ENCODE data around the gene TEP1.

The TEP1 gene

DNA sequence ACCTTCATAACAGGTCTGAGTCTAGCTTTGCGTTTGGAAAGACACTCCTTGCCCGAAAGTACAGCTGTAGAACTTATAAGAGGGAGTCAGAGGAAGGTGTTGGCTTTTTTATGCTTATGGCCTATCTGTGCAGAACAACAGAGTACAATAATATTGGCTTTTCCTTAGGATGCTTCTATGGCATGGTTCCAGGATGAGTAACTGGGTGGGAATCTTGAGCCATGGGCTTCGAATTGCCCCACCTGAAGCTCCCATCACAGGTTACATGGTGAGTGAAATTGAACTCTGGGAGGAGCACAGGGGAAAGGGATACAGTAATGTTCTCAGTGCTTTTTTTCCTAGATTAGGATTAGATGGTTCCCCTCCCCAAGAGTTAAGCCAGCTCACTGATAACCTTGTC is 56.9 kb downstream of the TEP1 start:
- in situ Hi-C loops (cut with HindIII; ENCODE audit: low pct_ligation_motif_present, low sequenced_read_pairs): no loop called here
- Histone ChIP-seq H3K4me3 (ENCODE audit: low read depth, low read length) (no peak overlapping the region), H3K27ac (no peak overlapping the region), H3K27me3 (replicated peaks) (no peaks in the 10 kb centered on the region), H3K36me3 (replicated peaks) (peaks cover 55% of the 10 kb centered on the region)
- DNase-seq: no peak
- TF ChIP-seq, protein P1, sequence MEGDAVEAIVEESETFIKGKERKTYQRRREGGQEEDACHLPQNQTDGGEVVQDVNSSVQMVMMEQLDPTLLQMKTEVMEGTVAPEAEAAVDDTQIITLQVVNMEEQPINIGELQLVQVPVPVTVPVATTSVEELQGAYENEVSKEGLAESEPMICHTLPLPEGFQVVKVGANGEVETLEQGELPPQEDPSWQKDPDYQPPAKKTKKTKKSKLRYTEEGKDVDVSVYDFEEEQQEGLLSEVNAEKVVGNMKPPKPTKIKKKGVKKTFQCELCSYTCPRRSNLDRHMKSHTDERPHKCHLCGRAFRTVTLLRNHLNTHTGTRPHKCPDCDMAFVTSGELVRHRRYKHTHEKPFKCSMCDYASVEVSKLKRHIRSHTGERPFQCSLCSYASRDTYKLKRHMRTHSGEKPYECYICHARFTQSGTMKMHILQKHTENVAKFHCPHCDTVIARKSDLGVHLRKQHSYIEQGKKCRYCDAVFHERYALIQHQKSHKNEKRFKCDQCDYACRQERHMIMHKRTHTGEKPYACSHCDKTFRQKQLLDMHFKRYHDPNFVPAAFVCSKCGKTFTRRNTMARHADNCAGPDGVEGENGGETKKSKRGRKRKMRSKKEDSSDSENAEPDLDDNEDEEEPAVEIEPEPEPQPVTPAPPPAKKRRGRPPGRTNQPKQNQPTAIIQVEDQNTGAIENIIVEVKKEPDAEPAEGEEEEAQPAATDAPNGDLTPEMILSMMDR (IDR thresholded peaks at IDR 0.05; ENCODE audit: low read depth, low read length, missing control alignments): no peak

DNA sequence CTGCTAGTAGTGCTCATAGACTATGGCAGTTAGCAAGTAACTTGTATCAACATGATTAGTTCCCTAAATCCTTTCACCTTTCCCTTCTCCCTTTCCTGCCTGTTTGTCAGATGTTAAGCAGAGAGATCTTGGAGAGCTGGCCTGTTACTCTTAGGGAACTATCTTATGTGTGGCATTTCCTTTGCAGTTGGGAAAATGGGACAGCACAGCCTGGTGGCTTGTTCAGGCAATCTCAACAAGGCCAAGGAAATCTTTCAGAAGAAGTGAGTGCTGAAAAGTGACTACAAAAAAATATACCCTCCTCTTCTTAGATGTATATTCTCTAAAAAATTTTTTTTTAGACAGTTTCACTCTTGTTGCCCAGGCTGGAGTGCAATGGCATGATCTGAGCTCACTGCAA is 62.4 kb downstream of the TEP1 start:
- Histone ChIP-seq H3K36me3 (replicated peaks) (peaks cover 32% of the 10 kb centered on the region), H3K4me3 (ENCODE audit: low read depth, low read length) (no peak overlapping the region), H3K27me3 (replicated peaks) (no peaks in the 10 kb centered on the region), H3K27ac (no peak overlapping the region)
- in situ Hi-C loops (cut with HindIII; ENCODE audit: low pct_ligation_motif_present, low sequenced_read_pairs): no loop called here
- no peak for DNase-seq
- TF ChIP-seq, protein P1 (IDR thresholded peaks at IDR 0.05; ENCODE audit: low read depth, low read length, missing control alignments): peak; percentile 49

DNA sequence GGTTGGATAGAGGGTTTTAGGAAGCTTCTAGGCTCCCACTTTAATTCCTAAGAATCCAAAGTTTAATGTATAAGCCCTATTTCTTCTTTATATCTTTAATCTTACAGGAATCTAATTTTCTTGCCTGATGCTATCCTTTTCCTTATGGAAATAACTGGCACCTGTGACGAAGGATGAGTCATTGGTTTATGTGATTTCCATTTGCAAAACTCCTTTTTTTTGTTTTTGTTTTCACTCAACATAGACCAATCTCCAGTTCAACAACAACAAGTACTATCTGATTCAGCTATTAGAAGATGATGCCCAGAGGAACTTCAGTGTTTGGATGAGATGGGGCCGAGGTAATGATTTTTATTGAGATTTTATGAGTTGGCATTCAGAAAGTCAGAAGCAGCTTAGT is 63.0 kb downstream of the TEP1 start:
- TF ChIP-seq, protein P1 (IDR thresholded peaks at IDR 0.05; ENCODE audit: low read depth, low read length, missing control alignments): no peak
- no peak for DNase-seq
- Histone ChIP-seq H3K36me3 (replicated peaks) (peaks cover 30% of the 10 kb centered on the region), H3K27ac (no peak overlapping the region), H3K27me3 (replicated peaks) (no peaks in the 10 kb centered on the region), H3K4me3 (ENCODE audit: low read depth, low read length) (no peak overlapping the region)
- in situ Hi-C loops (cut with HindIII; ENCODE audit: low pct_ligation_motif_present, low sequenced_read_pairs): no loop called here

DNA sequence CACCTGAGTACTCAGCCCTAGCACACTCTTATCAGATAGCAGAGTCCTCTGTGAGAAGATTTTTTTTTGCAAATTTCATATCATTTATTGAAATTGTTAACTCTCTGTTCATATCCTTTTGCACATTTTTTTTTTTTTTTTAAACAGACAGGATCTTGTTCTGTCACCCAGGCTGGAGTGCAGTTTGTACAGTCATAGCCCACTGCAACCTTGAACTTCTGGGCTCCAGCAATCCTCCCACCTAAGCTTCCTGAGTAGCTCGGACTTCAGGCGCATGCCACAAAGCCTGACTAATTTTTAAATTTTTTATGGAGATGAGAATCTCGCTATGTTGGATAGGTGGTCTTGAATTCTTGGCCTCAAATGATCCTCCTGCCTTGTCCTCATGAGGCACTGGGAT is 65.6 kb downstream of the TEP1 start:
- in situ Hi-C loops (cut with HindIII; ENCODE audit: low pct_ligation_motif_present, low sequenced_read_pairs): no loop called here
- peaks cover 13% of the 10 kb centered on the region for H3K36me3 ChIP-seq (replicated peaks)
- no peak for DNase-seq
- H3K4me3 ChIP-seq (ENCODE audit: low read depth, low read length): no peak overlapping the region
- no peak overlapping the region for H3K27ac ChIP-seq
- H3K27me3 ChIP-seq (replicated peaks): no peaks in the 10 kb centered on the region
- TF ChIP-seq, protein P1 (IDR thresholded peaks at IDR 0.05; ENCODE audit: low read depth, low read length, missing control alignments): no peak

DNA sequence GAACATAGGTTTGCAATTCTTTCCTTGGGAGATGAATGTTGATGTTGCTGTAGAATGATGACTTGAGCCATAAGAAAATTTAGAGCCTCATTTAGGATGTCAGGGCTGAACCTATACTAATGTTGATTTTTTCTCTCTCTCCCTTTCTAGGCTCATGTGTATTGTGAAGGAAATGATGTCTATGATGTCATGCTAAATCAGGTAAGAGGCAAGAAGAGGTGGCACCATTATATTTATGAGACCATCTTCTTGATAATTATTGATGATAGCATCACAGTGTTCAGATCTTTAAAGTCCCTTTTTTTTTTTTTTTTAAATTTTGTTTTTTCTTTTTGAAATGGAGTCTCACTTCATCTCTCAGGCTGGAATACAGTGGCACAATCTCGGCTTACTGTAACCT is 66.6 kb downstream of the TEP1 start:
- in situ Hi-C loops (cut with HindIII; ENCODE audit: low pct_ligation_motif_present, low sequenced_read_pairs): no loop called here
- DNase-seq: no peak
- Histone ChIP-seq H3K27ac (no peak overlapping the region), H3K4me3 (ENCODE audit: low read depth, low read length) (no peak overlapping the region), H3K36me3 (replicated peaks) (peaks cover 6% of the 10 kb centered on the region), H3K27me3 (replicated peaks) (no peaks in the 10 kb centered on the region)
- TF ChIP-seq, protein P1 (IDR thresholded peaks at IDR 0.05; ENCODE audit: low read depth, low read length, missing control alignments): no peak

DNA sequence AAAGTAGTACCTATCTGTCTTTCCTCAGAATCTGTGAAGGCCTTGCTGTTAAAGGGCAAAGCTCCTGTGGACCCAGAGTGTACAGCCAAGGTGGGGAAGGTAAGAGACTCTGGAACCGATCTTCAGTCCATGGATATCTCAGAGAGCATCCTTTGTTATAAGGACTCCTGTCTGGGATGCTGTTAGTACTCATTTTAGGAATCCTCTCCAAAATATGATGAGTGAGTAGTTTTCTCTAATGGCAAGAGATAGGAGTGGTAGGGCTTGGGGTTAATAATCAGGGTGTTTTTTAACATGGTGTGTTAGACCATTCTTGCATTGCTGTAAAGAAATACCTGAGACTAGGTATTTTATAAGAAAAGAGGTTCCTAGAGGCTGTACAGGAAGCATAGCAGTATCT is 67.9 kb downstream of the TEP1 start:
- in situ Hi-C loops (cut with HindIII; ENCODE audit: low pct_ligation_motif_present, low sequenced_read_pairs): no loop called here
- TF ChIP-seq, protein P1 (IDR thresholded peaks at IDR 0.05; ENCODE audit: low read depth, low read length, missing control alignments): no peak
- Histone ChIP-seq H3K4me3 (ENCODE audit: low read depth, low read length) (no peak overlapping the region), H3K36me3 (replicated peaks) (peaks cover 6% of the 10 kb centered on the region), H3K27me3 (replicated peaks) (no peaks in the 10 kb centered on the region), H3K27ac (no peak overlapping the region)
- no peak for DNase-seq

Data from brain microvascular endothelial cell (primary cell).